Neural crest cell (in vitro differentiated cells): ENCODE measurements around the gene GINS2. TPM values are rescaled to one million over a fixed set of nuclear protein-coding genes. Genes with fewer than 3 reads are reported as not detected.

Experiments
- DNase-seq: peaks from one replicate; pipeline ENCODE4 v3.0.0; 2021; ENCODE audit warnings: low read depth, mixed read lengths, low spot score
- H3K27ac Mint-ChIP-seq: one replicate; pipeline ENCODE4 v1.8.0; 2021; ENCODE audit warnings: mild to moderate bottlenecking, mixed read lengths; ENCODE audit not compliant: unreplicated experiment
- H3K27me3 Mint-ChIP-seq: 2 replicates; pipeline ENCODE4 v1.8.0; 2021; ENCODE audit warnings: low read depth, mild to moderate bottlenecking, mixed read lengths
- H3K36me3 Mint-ChIP-seq: 2 replicates; pipeline ENCODE4 v1.8.0; 2021; ENCODE audit warnings: low read depth, mild to moderate bottlenecking, mixed read lengths
- H3K4me1 Mint-ChIP-seq: 2 replicates; pipeline ENCODE4 v1.8.0; 2021; ENCODE audit warnings: mixed read lengths
- H3K4me3 Mint-ChIP-seq: one replicate; pipeline ENCODE4 v1.8.0; 2021; ENCODE audit warnings: mild to moderate bottlenecking, mixed read lengths
- H3K9me3 Mint-ChIP-seq: 2 replicates; pipeline ENCODE4 v1.8.0; 2021; ENCODE audit warnings: mixed read lengths
- CTCF ChIP-seq: fragments of 200-600 bp; sonication (generic); conservative IDR thresholded peaks from 2 replicates; pipeline ENCODE4 v1.5.0; 2021; ENCODE audit warnings: antibody characterized with exemption, mild to moderate bottlenecking
- total RNA-seq: library from RNA; stranded (reverse); gene quantifications from 2 replicates; pipeline ENCODE4 v1.2.1, GENCODE V29; 2021

GINS2 gene
- total RNA-seq, 1 donor from 2014 or later: 82.2 TPM

GRCh38 chr16:85696781-85697180, 8.0 kb upstream of the GINS2 start:
- no peak for DNase-seq
- H3K4me3 Mint-ChIP-seq: no peak overlapping the region
- H3K9me3 Mint-ChIP-seq: no peaks in the 10 kb centered on the region
- H3K27ac Mint-ChIP-seq: no peak overlapping the region
- TF ChIP-seq CTCF: no peak
- H3K36me3 Mint-ChIP-seq: no peaks in the 10 kb centered on the region
- H3K27me3 Mint-ChIP-seq: peaks cover 3% of the 10 kb centered on the region
- H3K4me1 Mint-ChIP-seq: no peaks in the 10 kb centered on the region

GRCh38 chr16:85695196-85696128, 6.7 kb upstream of the GINS2 start:
- no peak for TF ChIP-seq CTCF
- H3K4me1 Mint-ChIP-seq: peaks cover 3% of the 10 kb centered on the region
- DNase-seq: no peak
- peaks cover 3% of the 10 kb centered on the region for H3K27me3 Mint-ChIP-seq
- no peaks in the 10 kb centered on the region for H3K9me3 Mint-ChIP-seq
- H3K4me3 Mint-ChIP-seq: no peak overlapping the region
- H3K36me3 Mint-ChIP-seq: no peaks in the 10 kb centered on the region
- no peak overlapping the region for H3K27ac Mint-ChIP-seq

GRCh38 chr16:85690469-85691064, 1.8 kb upstream of the GINS2 start:
- no peaks in the 10 kb centered on the region for H3K9me3 Mint-ChIP-seq
- DNase-seq: no peak
- peak overlapping the region; percentile 75 for H3K4me3 Mint-ChIP-seq
- H3K27me3 Mint-ChIP-seq: no peaks in the 10 kb centered on the region
- H3K36me3 Mint-ChIP-seq: peaks cover 3% of the 10 kb centered on the region
- no peak overlapping the region for H3K27ac Mint-ChIP-seq
- peaks cover 29% of the 10 kb centered on the region for H3K4me1 Mint-ChIP-seq
- TF ChIP-seq CTCF: no peak

- no peak for DNase-seq
- H3K36me3 Mint-ChIP-seq: peaks cover 3% of the 10 kb centered on the region
- no peak for TF ChIP-seq CTCF
- peak overlapping the region; percentile 75 for H3K4me3 Mint-ChIP-seq
- H3K9me3 Mint-ChIP-seq: no peaks in the 10 kb centered on the region
- peaks cover 29% of the 10 kb centered on the region for H3K4me1 Mint-ChIP-seq
- no peaks in the 10 kb centered on the region for H3K27me3 Mint-ChIP-seq
- no peak overlapping the region for H3K27ac Mint-ChIP-seq
Observed at GRCh38 chr16:85689950-85690320, 1.2 kb upstream of the GINS2 start.

- no peaks in the 10 kb centered on the region for H3K27me3 Mint-ChIP-seq
- DNase-seq: no peak
- peaks cover 3% of the 10 kb centered on the region for H3K36me3 Mint-ChIP-seq
- H3K4me3 Mint-ChIP-seq: peak overlapping the region; percentile 81
- H3K4me1 Mint-ChIP-seq: peaks cover 29% of the 10 kb centered on the region
- peak overlapping the region; percentile 81 for H3K27ac Mint-ChIP-seq
- no peak for TF ChIP-seq CTCF
- no peaks in the 10 kb centered on the region for H3K9me3 Mint-ChIP-seq
Observed at GRCh38 chr16:85689285-85689949, 663 bp upstream of the GINS2 start.
